Mammary epithelial cell (primary cell): Measurements from ENCODE around the gene TXNDC5.

Experiments used
- CTCF ChIP-seq, 2 donors: IDR thresholded peaks in 1 of 2; conservative IDR thresholded peaks in 1 of 2; 2 replicates each; pipeline ENCODE4 v1.5.1; 2011 to 2012; ENCODE audit warnings: inconsistent platforms in 2 of 2, low read length in 2 of 2, mild to moderate bottlenecking in 2 of 2, control low read depth in 1 of 2, low read depth in 1 of 2; ENCODE audit not compliant: insufficient read depth in 1 of 2; ENCODE audit errors: extremely low read depth in 1 of 2
- EZH2 ChIP-seq: IDR thresholded peaks from 2 replicates; pipeline ENCODE4 v1.6.1; 2012; ENCODE audit warnings: low read length, inconsistent platforms, borderline replicate concordance

- TF ChIP-seq CTCF (conservative IDR thresholded peaks at IDR 0.05 in 1 of 2, IDR thresholded peaks at IDR 0.05 in 1 of 2; ENCODE audit: extremely low read depth in 1 of 2, insufficient read depth in 1 of 2, low read depth in 1 of 2, low read length in 2 of 2) (no peak), EZH2 (no peak)
Observed at GRCh38 chr6:7920425-7920824, 9.8 kb upstream of the TXNDC5 start.
